Measurements from ENCODE around the gene LSS. TPM values are rescaled to one million over a fixed set of nuclear protein-coding genes. Genes with fewer than 3 reads are reported as not detected.
A peak's percentile ranks its signal among the peaks of the same experiment; 100 is the strongest.

LSS gene
- 141 TPM in 2 replicates for total RNA-seq
- polyA plus RNA-seq = 120 and 132 TPM in 2 replicates
- 61.0 and 68.1 TPM in 2 replicates for polyA plus RNA-seq (2011; cell fraction: cytosol; rRNA removed)
- polyA plus RNA-seq (2011; cell fraction: nucleus; rRNA removed) = 219 and 279 TPM in 2 replicates
- polyA plus RNA-seq (2012) = 46.0 and 49.7 TPM in 2 replicates
- polyA minus RNA-seq = 126 and 151 TPM in 2 replicates
- 14.0 TPM for polyA minus RNA-seq (2011; cell fraction: cytosol; rRNA and poly(A)+ RNA removed)
- polyA minus RNA-seq (2011; cell fraction: nucleus; rRNA and poly(A)+ RNA removed) = 70.4 and 87.6 TPM in 2 replicates
- Bru-seq, nascent RNA = percentile 70 among the genes with signal in this experiment
- percentile 87 among the genes with signal in this experiment for BruChase-seq, experiment 1, labeled RNA remaining after a 6-hour chase
- percentile 94 among the genes with signal in this experiment for BruChase-seq, experiment 2, labeled RNA remaining after a 2-hour chase
- long read RNA-seq, full-length matches to known transcripts = 19 of 101 reads
- long read RNA-seq, partial matches to known transcripts = 17 of 101 reads
- long read RNA-seq, other reads (novel, unspliced or antisense) = 65 of 101 reads

DNA sequence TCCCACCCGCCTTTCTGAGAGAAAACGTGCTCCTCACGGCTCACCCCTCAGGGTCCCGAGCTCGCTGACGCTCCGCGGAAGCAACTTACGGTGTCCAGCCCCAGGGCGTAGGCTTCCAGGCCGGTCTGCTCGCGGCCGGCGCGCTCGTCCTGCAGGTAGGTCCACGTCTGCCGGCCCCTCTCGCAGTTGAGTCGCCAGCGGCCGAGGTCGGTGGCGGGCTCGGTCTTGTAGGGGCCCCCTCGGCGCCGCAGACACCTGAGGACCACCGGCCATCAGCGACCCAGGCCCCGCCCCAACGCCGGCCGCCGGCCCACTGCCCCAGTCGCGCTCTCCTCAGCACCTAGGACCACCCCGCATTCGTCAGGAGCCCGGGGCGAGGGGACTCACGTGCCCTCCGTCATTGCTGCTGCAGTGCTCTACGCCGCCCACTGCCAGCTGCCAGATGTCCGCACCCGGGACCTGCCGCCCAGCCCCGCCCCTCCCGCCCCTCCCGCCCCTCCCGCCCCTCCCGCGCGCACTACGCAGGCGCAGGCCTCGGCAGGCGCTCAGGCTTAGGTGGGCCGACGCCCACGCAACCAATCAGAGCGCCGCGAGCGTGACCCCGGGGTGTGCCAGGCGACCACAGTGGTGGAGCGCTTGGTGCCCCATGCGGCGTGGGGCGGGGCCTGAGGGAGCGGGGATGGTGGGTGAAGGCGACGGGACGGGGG is at the start of gene LSS:
Gene LSS, minus strand, starts transcription at position 430 of the 707 bp plus-strand sequence. Its CDS starts 29 bp downstream, at position 401.
- FAIRE-seq = peak; percentile 95

DNA sequence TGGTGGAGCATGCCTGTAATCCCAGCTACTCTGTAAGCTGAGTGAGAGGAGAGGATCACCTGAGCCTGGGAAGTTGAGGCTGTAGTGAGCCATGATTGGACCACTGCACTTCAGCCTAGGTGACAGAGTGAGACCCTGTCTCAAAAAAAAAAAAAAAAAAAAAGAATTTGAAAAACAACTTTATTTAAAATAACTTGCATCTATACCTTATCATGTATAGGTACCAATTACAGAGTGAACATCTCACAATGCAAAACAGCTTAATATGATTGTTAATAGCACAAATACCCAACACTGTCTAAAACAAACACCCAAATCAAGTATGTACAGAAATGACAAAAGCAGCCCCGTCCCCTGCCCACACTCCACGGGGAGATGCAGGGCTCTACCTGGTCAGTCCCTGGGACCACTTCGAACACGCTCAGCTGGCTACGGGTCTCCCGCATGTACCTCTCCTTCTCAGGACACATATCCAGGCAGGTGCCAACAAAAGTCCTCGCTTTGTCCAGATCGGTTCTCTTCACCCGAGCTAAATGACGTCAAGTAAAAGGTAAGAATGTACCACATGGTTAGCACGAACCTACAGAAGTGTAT is 46.3 kb upstream of the LSS start:
- Histone ChIP-seq H3K9me1 (replicated peaks; ENCODE audit: control insufficient read depth, extremely low read depth, insufficient read depth, low read length) (no peaks in the 10 kb centered on the region), H3K27me3 (ENCODE audit: control insufficient read depth in 2 of 2, insufficient read depth in 2 of 2, low read length in 2 of 2) (no peaks in the 10 kb centered on the region), H3K9me3 (replicated peaks; ENCODE audit: control insufficient read depth, insufficient read depth, low read length) (no peaks in the 10 kb centered on the region), H3K27ac (ENCODE audit: insufficient read depth, low read depth, low read length) (no peak overlapping the region), H3K79me2 (ENCODE audit: control insufficient read depth, insufficient read depth, low read length) (no peaks in the 10 kb centered on the region), H3K36me3 (ENCODE audit: control insufficient read depth in 2 of 2, extremely low read depth in 1 of 2, insufficient read depth in 2 of 2, low read length in 2 of 2) (peaks cover 14 to 38% of the 10 kb centered on the region in 2 experiments), H3K4me3 (replicated peaks in 1 of 3; ENCODE audit: insufficient read depth in 1 of 3, low read depth in 1 of 3, low read length in 3 of 3) (no peak overlapping the region), H3K9ac (replicated peaks; ENCODE audit: extremely low read depth, insufficient read depth, low read length) (no peak overlapping the region), H3K4me1 (ENCODE audit: control insufficient read depth, extremely low read depth, insufficient read depth, low read length) (no peaks in the 10 kb centered on the region), H4K20me1 (replicated peaks; ENCODE audit: control insufficient read depth, extremely low read depth, insufficient read depth, low read length) (no peaks in the 10 kb centered on the region), H3K4me2 (ENCODE audit: insufficient read depth, low read length) (no peak overlapping the region), H2AFZ (ENCODE audit: low read depth, low read length) (no peak overlapping the region)
- intact Hi-C loops (cut with micrococcal nuclease) (no loop called here), dilution Hi-C loops (cut with MboI; ENCODE audit: extremely low pct_ligation_motif_present, low sequenced_read_pairs) (no loop called here)
- ChIA-PET POLR2A (no interaction called here), CTCF (interaction anchor here (1.4 kb wide), 1 partner anchor 37 kb away, joined by 3 read pairs; no protein-coding TSS in a partner anchor)
- no peak for FAIRE-seq
- BruUV-seq (replicated peaks) = no TSS peak
- TF ChIP-seq GATA2 (IDR thresholded peaks at IDR 0.05; ENCODE audit: insufficient read depth, insufficient read length, low read depth, low read length) (no peak), POLR2AphosphoS5 (IDR thresholded peaks at IDR 0.05; ENCODE audit: insufficient read depth, low read depth, low read length) (no peak), EZH2 (IDR thresholded peaks at IDR 0.05; ENCODE audit: borderline replicate concordance, low read depth, low read length, severe bottlenecking) (no peak), JUN (IDR thresholded peaks at IDR 0.05; ENCODE audit: borderline replicate concordance, insufficient read depth, insufficient read length, low read depth) (no peak), FOS (IDR thresholded peaks at IDR 0.05; ENCODE audit: borderline replicate concordance, insufficient read depth, low read length) (no peak), POLR2A (IDR thresholded peaks at IDR 0.05; ENCODE audit: low read depth, low read length) (no peak), MYC (IDR thresholded peaks at IDR 0.05; ENCODE audit: low read depth, low read length) (no peak)
- TF ChIP-seq, protein P1, sequence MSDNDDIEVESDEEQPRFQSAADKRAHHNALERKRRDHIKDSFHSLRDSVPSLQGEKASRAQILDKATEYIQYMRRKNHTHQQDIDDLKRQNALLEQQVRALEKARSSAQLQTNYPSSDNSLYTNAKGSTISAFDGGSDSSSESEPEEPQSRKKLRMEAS (IDR thresholded peaks at IDR 0.05; ENCODE audit: insufficient read depth, insufficient read length) = no peak
- TF ChIP-seq, protein P2, sequence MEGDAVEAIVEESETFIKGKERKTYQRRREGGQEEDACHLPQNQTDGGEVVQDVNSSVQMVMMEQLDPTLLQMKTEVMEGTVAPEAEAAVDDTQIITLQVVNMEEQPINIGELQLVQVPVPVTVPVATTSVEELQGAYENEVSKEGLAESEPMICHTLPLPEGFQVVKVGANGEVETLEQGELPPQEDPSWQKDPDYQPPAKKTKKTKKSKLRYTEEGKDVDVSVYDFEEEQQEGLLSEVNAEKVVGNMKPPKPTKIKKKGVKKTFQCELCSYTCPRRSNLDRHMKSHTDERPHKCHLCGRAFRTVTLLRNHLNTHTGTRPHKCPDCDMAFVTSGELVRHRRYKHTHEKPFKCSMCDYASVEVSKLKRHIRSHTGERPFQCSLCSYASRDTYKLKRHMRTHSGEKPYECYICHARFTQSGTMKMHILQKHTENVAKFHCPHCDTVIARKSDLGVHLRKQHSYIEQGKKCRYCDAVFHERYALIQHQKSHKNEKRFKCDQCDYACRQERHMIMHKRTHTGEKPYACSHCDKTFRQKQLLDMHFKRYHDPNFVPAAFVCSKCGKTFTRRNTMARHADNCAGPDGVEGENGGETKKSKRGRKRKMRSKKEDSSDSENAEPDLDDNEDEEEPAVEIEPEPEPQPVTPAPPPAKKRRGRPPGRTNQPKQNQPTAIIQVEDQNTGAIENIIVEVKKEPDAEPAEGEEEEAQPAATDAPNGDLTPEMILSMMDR (IDR thresholded peaks at IDR 0.05; ENCODE audit: extremely low read depth in 1 of 2, insufficient read depth in 1 of 2, low read depth in 1 of 2, low read length in 2 of 2) = no peak
- no peak for DNase-seq (ENCODE audit: low read depth, low spot score)

More for the DNA sequence above, at the start of gene LSS:
- peak within 1 kb of the TSS; percentile 73 to 90 (median 81) for H3K4me3 ChIP-seq (replicated peaks in 1 of 3; ENCODE audit: insufficient read depth in 1 of 3, low read depth in 1 of 3, low read length in 3 of 3)
- no peaks in the 10 kb centered on the region for H3K9me1 ChIP-seq (replicated peaks; ENCODE audit: control insufficient read depth, extremely low read depth, insufficient read depth, low read length)
- no peaks in the 10 kb centered on the region for H3K27me3 ChIP-seq (ENCODE audit: control insufficient read depth in 2 of 2, insufficient read depth in 2 of 2, low read length in 2 of 2)
- ChIA-PET CTCF (interaction anchor here (1.5 to 2.2 kb wide), 2 partner anchors 75 to 85 kb away, joined by 5 to 12 read pairs; no protein-coding TSS in a partner anchor), POLR2A (no interaction called here)
- H3K79me2 ChIP-seq (ENCODE audit: control insufficient read depth, insufficient read depth, low read length) = peaks cover 36% of the 10 kb centered on the region
- no TSS peak for BruUV-seq (replicated peaks)
- peaks cover 0 to 3% of the 10 kb centered on the region in 2 experiments for H3K36me3 ChIP-seq (ENCODE audit: control insufficient read depth in 2 of 2, extremely low read depth in 1 of 2, insufficient read depth in 2 of 2, low read length in 2 of 2)
- peak within 1 kb of the TSS; percentile 78 for H3K4me2 ChIP-seq (ENCODE audit: insufficient read depth, low read length)
- H3K27ac ChIP-seq (ENCODE audit: insufficient read depth, low read depth, low read length) = peak within 1 kb of the TSS; percentile 1
- H3K9ac ChIP-seq (replicated peaks; ENCODE audit: extremely low read depth, insufficient read depth, low read length) = peak within 1 kb of the TSS; percentile 49
- H4K20me1 ChIP-seq (replicated peaks; ENCODE audit: control insufficient read depth, extremely low read depth, insufficient read depth, low read length) = no peaks in the 10 kb centered on the region
- H3K4me1 ChIP-seq (ENCODE audit: control insufficient read depth, extremely low read depth, insufficient read depth, low read length) = peaks cover 22% of the 10 kb centered on the region
- DNase-seq (ENCODE audit: low read depth, low spot score) = peak; percentile 96
- dilution Hi-C loops (cut with MboI; ENCODE audit: extremely low pct_ligation_motif_present, low sequenced_read_pairs) (no loop called here), intact Hi-C loops (cut with micrococcal nuclease) (loop anchor here (2.0 to 5.0 kb wide), 4 partner anchors 56 to 256 kb away; partner anchors contain the start of genes MCM3AP and PCNT)
- TF ChIP-seq POLR2AphosphoS5 (IDR thresholded peaks at IDR 0.05; ENCODE audit: insufficient read depth, low read depth, low read length) (peak; percentile 49), POLR2A (IDR thresholded peaks at IDR 0.05; ENCODE audit: low read depth, low read length) (no peak)
- TF ChIP-seq, protein P1 (IDR thresholded peaks at IDR 0.05; ENCODE audit: insufficient read depth, insufficient read length) = peak; percentile 58
- H3K9me3 ChIP-seq (replicated peaks; ENCODE audit: control insufficient read depth, insufficient read depth, low read length) = no peaks in the 10 kb centered on the region
- H2AFZ ChIP-seq (ENCODE audit: low read depth, low read length) = peak within 1 kb of the TSS; percentile 84

Measured in endothelial cell of umbilical vein (primary cell).